IPS DF 19.7 (cell line): Measurements from ENCODE around the gene LRRC71.
A peak's percentile ranks its signal among the peaks of the same experiment; 100 is the strongest.

ENCODE experiments used
- DNase-seq: peaks from one replicate; pipeline ENCODE4 v3.0.0-alpha.2; 2013; ENCODE audit warnings: low read depth, low spot score

LRRC71 gene

DNA sequence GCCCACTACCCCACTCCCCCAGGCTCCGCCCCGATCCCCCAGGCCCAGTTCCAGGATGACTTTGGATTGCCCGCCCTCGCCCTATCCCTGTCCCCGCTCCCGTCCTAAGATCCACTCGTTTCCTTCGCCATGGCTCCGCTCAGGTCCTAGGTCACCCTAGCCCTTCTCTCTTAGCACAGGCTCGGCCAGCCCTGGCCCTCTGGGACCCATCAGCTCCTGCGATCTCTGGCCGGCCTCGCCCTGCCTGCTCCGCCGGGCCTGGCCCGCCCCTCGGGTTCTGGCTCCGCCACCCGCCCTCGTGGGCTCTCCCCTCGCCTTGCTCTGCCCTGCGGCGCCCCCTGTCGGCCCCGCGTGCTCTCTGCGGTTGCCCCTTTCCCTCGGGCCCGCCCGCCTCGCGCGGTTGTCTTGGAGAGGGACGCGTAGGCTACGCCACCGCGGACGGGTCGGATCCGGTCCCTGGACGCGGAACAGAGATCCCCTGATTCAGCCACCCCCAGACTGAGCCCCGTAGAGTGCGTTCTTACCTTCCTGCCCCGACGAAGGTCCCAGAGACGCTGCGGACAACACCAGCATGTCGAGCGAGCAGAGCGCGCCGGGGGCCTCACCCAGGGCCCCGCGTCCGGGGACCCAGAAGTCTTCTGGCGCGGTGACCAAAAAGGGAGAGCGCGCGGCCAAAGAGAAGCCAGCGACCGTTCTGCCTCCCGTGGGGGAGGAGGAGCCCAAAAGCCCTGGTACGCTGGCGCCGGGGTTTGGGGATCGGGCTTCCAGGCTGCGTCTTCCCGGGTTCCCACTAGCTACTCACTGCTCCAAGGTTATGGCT is at the start of gene LRRC71:
LRRC71 (plus strand) TSS at position 400 of the 820 bp plus-strand sequence; CDS start at position 572, 172 bp downstream.
- DNase-seq, result no peak

DNA sequence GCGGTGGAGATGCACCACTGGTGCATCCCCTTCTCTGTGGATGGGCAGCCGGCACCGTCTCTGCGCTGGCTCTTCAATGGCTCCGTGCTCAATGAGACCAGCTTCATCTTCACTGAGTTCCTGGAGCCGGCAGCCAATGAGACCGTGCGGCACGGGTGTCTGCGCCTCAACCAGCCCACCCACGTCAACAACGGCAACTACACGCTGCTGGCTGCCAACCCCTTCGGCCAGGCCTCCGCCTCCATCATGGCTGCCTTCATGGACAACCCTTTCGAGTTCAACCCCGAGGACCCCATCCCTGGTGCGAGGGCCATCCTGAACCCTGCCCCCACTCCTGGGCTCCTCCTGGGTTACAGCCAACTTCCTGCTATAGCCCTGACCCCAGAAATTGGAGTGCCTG is 46.8 kb upstream of the LRRC71 start:
- no peak for DNase-seq

DNA sequence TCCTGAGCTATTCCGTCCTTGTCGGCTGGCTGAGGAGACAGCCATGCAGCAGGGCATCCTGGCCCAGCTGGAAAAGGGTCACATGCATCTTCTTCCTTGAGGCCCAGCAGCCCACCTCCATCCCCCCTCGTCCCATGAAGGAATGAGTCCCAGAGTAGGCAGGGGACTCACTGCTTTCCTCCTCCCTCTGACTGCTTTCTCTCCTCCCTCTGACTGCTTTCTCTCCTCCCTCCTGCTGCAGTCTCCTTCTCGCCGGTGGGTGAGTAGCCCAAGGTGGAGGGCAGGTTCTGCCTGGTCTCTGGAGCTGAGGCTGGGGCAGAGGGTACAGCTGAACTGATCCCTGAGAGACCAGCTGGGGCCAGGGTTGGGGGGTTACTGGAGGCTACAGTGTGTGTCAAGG is 46.3 kb upstream of the LRRC71 start:
- no peak for DNase-seq

DNA sequence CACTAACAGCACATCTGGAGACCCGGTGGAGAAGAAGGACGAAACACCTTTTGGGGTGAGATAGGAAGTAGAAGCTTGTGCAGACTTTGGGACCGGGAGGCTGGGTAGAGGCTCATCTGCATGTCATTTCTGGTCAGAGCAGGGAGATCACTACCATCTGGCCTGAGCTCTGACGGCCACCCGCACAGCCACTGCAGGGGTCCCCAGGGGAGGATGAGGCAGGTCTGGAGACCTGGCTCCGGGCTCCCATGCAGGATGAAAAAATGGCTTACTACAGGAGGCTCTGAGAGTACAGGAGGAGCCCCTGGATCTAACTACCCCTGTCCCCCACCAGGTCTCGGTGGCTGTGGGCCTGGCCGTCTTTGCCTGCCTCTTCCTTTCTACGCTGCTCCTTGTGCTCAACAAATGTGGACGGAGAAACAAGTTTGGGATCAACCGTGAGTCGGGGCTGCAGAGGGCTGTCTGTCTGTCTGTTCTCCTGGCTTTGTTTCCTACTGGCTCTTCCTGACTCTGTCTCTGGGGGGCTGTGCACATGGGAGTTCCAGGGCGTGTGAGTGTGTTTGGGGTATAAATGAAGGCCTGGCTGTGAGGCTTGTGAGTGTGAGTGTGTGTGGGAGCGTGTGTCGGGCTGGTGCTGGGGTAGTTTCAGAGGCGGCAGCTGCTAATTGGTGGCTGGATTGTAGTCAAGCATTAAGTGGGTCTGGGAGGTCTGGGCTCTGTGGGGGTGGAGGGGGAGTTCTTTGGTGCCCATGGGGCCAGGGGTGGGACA is 45.7 kb upstream of the LRRC71 start:
- DNase-seq, result no peak

DNA sequence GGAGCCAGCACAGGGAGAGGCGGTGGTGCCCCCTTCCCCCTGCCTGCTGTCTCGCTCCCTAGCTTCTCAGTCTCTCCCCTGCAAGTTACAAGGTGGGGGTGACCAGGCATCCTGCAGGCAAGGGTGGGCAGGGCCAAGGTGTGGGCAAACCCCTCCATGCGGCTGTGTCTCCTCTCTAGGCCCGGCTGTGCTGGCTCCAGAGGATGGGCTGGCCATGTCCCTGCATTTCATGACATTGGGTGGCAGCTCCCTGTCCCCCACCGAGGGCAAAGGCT is 45.2 kb upstream of the LRRC71 start:
- DNase-seq, result no peak

DNA sequence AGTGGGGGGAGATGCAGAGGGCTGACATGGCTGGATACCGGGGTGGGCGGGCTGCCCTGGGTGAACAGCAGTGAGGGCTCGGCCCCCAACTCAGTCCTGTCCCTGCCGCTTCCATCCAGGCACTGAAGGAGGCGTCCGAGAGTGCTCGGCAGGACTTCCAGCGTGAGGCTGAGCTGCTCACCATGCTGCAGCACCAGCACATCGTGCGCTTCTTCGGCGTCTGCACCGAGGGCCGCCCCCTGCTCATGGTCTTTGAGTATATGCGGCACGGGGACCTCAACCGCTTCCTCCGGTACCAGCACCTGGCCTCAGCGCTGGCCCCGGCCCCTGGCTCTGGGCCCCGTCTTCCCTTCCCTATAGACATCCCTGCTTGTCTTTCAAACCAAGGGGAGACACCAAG is 44.2 kb upstream of the LRRC71 start:
- DNase-seq, result peak; percentile 56

DNA sequence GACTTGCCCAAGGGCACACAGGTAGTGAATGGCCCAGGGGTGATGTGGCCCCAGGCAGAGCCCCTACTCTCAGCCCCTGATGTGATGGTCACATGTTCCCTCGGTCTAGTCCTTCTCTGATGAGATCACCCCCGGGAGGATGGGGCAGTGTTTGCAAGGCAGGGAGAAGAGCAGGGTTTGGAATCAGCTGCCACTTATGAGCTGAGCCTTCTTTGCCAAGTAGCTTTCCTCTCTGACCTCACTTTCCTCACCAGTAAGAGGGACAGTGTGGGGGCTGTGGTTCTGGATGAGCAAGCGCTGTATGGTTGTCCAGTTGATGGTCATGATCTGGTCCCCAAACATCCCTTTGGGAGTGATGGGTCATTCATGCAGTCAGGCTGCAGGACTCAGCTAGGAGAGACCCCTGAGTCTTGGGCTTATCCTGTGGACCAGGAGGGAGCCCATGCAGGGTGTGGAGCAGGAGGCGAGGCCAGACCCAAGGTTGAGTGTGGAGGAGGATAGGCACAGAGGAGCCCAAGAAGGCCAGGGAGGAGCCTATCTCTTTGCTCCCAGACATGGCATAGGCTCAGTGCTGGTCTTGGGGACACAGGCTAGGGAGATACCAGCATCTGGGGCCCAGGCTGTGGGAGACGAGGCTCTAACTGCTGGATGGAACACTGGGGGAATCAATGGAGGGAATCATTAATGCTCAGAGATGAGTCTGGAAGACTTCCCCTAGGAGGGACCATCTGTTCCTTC is 42.8 kb upstream of the LRRC71 start:
- DNase-seq, result no peak

DNA sequence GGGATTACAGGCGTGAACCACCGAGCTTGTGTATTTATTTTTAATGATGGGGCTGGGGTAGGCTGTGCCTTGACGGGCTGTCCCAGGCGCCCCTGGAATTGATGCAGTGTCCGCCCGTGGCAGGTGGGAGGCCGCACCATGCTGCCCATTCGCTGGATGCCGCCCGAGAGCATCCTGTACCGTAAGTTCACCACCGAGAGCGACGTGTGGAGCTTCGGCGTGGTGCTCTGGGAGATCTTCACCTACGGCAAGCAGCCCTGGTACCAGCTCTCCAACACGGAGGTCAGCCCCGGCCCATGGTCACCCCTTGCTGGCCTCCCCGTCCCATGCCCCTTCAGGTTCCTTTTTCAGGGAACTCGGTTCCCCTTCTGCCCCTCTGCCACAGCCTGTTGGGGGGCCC is 40.6 kb upstream of the LRRC71 start:
- DNase-seq, result no peak

DNA sequence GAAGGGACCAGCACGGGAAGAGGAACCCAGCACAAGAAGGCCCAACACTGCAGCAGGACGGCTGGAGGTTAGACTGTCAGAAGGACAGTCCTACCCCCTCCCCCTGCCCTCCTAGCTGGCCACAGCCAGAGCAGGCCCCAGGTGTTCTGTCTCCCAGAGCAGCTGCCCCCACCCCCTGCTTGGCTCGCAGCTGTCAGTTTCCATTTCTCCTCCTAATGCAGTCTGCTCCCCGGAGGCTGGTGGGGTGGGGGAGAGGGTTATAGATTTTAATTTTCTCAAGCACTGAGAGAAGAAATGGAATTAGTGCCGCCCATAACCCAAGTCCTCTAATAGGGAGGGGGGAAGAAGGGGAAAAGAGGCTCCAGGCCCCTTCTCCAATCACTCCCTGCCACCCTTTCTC is 40.0 kb upstream of the LRRC71 start:
- no peak for DNase-seq

DNA sequence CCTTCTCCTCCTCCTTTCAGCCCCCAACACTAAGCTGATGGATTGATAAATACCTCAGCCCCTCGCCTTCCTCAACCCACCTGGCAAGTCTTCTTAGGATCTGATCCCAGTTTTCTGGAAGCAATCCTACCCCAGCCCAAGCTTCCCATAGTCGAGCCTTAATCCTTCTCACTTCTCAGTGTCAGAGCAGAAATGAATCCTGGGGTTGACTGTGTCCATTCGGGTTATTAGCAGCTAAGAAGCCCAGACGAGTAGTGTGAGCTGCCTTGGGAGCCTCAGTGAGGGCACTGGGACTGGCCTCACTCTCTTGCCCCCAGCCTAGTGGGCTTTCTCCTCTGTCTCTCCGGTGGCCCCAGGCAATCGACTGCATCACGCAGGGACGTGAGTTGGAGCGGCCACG is 39.3 kb upstream of the LRRC71 start:
- no peak for DNase-seq

DNA sequence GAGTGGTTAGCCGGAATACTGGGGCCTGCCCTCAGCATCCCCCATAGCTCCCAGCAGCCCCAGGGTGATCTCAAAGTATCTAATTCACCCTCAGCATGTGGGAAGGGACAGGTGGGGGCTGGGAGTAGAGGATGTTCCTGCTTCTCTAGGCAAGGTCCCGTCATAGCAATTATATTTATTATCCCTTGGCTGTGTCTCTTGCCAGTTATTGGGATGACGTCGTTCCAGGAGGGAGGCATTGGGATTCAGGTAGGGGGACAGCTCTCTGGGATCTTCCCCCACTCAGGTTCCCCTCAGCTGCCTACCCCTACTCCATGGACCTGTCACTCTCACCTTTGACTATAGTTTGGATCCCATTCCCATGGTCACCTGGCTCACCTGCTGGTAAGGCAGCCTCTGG is 38.8 kb upstream of the LRRC71 start:
- no peak for DNase-seq

DNA sequence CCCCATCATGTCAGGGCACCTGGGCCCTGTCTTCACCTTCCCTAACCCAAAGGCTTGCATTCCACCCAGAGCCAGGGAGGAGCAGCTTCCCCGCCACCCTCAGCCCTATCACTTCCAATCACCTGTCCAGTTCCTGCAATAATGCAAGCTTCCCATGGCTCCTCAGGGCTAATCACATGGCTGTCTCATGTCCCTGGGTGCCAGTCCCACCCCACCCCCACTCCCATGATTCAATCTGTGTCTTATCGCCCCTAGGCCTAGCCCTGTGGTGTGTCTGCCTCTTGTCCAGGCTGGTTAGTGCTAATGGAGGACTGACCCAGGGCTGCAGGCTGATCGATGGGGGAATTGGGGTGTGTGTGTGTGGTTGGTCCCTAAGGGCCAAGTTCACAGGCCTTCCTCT is 37.9 kb upstream of the LRRC71 start:
- no peak for DNase-seq

DNA sequence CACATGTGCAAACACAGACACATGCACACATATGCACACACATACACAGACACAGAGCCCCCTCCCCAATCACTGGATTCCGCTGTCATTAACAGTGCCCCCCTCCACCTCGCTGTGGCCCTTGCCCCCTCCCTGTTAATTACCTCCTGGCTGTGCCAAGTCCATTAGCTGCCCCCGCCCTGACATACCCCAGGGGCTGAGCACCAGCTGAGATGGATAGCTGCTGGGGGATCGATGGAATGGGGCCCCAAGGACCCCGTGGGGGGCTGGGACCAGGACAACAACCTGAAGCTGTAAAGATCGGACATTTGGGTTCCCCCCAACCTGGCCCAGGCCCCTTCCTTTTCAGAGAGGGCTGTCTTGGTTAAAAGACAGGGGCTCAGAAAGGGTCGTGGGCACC is 36.5 kb upstream of the LRRC71 start:
- no peak for DNase-seq

DNA sequence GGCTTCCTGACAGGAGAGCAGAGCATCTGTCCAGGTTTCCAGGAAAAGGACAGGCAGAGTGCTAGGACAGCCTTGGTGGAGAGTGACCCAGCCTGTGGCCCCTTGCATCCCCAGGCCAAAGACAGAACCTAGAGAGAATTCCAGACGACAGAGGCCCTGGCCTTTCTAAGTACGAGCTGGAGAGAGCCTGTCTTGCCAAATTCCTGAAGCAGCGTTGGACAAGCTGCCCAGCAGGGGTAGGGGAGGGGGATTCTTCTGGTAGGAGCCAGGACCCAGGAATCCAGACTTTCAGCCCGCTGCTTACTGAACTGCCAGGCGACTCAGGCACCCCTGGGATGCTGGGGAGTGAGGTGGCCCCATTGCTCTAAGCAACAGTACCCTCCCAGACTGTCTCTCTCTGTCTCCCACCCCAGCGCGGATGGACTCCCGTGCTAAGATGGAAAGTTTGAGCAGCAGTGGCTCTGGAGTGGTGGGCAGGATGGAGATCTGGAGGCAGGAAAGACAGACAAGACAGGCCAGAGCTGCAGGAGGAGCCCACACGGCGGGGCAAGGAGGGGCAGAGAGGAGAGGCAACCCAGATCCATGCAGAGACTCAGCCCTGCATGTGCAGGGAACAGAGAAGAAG is 35.8 kb upstream of the LRRC71 start:
- no peak for DNase-seq

DNA sequence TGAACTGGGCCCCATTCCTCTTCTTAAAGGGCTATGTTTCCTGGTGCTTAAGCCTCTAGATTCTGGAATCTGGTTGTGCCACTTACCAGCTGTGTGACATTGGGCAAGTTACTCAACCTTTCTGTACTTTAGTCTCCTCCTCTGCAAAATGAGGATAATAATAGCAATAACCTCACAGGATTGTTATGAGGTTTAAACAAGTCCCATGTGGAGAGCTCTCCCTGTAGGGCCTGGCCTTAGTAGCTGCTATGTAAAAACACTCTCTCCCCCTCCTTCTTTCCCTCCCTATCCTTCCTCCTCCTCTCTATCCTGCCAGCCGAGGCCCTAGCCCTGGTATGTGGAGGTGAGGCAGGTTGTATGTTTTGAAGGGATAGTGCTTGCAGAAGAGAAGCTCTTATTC is 35.1 kb upstream of the LRRC71 start:
- no peak for DNase-seq

DNA sequence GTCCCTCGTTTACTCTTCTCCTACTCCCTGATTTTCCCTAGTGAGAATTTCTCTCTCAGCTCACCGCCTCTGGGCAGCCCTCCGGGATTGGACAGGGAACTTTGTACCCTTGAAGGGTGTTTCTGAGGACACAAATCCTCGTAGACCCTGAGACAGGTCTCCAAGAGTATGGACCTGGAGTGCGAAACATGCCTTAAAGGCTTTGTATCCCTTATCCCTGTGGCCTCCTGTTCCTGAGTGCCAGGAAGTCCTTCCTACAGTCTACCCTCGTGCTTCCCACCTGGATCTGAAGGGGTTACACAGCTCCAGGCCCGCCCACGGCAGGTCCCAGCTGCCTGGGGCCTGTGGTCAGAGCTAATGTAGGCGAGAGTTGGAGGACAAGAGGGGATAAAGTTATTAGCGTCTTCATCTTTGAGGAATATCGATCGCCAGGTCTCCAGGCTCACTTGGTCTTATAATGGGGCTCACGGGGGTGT is 34.5 kb upstream of the LRRC71 start:
- DNase-seq, result no peak

DNA sequence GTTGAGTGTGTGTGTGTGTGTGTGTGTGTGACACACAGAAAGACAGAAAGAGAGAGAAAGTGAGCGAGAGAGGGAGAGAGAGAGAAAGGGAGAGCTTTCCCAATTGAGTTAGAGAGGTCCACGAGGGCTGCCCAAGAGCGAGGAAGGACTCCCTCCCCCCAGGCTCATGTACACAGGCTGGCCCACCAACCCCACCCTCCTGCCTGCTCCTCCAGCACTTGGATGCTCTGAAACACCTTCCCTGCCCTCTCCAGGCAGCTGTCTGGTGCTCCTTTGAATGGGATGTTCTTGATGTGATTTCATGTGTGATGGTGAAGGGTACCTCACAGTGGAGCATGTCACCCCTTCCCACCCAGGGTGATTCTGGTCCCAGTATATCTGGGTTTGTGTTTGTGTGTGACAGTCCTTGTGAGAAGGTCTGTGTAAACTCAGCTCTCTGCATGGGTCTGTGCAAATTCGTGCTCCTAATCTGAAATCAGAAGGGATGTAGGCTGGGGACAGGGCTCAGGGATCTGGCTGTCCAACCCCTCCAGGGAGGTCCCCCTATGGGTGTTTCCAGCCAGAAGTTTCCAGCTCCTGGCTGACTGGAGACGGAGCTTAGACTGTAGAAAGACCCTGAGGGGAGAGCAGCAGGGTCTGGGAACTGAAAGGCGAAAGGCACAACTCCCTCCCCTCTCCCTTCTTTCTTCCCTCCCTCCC is 33.7 kb upstream of the LRRC71 start:
- DNase-seq, result no peak

DNA sequence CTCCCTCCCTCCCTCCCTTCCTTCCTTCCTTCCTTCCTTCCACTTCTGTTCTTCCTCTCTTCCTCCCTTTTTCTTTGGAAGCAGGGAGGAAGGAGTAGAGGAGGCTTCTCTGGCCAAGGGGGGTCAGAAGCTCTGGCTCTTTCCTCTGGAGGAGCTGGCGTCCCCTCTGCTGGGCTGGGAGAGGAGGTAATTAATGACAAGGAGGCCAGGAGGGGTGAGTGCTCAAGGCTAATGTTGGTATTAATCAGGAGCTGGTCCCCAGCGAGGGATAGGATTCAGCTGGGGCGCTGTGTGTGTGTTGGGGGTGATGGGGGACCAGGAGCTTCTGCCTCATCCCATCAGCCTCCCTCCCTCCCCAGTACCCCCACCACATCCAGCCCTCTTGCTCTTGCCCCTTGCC is 33.1 kb upstream of the LRRC71 start:
- DNase-seq, result no peak

DNA sequence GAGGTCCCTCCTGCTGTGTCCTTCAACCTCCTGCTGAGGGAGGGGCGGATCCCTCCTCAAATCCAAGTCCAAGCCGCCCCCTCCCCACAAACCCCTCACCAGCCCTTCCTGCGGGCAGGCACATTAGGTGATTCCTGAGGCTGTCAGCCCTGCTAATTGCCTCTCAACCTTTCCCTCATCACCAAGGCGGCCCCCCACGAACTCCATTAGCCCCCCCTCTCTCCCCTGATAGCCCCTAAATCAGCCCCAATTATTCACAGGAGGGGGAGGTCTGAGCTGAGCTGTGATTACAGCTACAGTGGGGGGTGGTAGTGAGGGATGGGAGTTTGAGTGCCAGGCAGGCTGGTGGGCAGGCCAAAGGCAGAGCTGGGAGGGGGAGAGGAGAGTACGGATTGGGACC is 32.7 kb upstream of the LRRC71 start:
- no peak for DNase-seq

DNA sequence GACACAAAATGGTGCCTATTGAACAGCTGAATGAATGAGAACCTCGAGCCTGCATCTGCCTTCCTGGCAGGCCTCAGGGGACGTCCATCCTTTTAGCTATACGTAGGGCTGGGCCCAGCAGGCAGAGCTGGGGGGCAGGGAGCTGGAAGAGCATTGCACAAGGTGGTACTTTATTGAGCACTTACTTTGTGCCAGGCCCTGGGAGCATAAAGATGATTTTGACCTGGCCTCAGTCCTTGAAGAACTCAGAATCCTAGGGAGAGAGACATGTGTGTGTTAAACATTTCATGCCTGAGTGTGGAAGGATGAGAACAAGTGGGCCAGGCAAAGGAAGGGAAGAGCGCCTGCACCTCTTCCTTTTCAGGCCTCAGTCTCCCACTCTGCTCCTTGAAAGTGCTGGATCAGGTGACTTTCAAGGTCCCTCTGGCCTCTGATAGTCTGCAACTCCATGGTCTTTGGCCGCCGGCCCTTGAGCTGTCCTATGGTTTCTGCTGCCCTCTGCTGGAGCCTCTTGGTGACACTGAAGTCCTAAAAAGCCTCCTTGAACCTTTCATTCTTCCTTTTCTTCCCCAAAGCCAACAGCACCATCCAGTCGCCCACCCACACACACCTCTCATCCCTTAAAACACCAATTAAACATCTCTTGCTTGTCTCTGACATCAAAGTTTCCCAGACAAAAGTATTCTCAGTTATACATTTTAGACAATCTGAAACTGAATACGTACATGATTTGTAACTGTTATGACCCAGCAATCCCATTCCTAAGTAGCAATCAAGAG is 30.4 kb upstream of the LRRC71 start:
- DNase-seq, result peak; percentile 52
